Trophoblast cell (in vitro differentiated cells and primary cell): Measurements from ENCODE around the gene ZNF668.

Experiments used
- DNase-seq, 2 donors: peaks; one replicate each; pipeline ENCODE4 v3.0.0-alpha.2; 2016
- H2AFZ ChIP-seq: 2 replicates; pipeline ENCODE4 v1.6.1; 2013; ENCODE audit warnings: low read length, moderate library complexity, mild to moderate bottlenecking; ENCODE audit not compliant: insufficient read depth, poor library complexity
- H2AK5ac ChIP-seq: 2 replicates; pipeline ENCODE4 v1.6.1; 2013; ENCODE audit warnings: mild to moderate bottlenecking, low read length
- H2BK120ac ChIP-seq: 2 replicates; pipeline ENCODE4 v1.6.1; 2013; ENCODE audit warnings: low read length, mild to moderate bottlenecking, moderate library complexity; ENCODE audit not compliant: insufficient read depth, poor library complexity
- H2BK12ac ChIP-seq: 2 replicates; pipeline ENCODE4 v1.6.1; 2013; ENCODE audit warnings: mild to moderate bottlenecking, low read length, moderate library complexity
- H2BK5ac ChIP-seq: 2 replicates; pipeline ENCODE4 v1.6.1; 2013; ENCODE audit warnings: low read length, low read depth, moderate library complexity, mild to moderate bottlenecking; ENCODE audit not compliant: poor library complexity
- H3K14ac ChIP-seq: 2 replicates; pipeline ENCODE4 v1.6.1; 2013; ENCODE audit warnings: mild to moderate bottlenecking, low read length
- H3K18ac ChIP-seq: 2 replicates; pipeline ENCODE4 v1.6.1; 2013; ENCODE audit warnings: mild to moderate bottlenecking, low read length
- H3K23ac ChIP-seq: 2 replicates; pipeline ENCODE4 v1.6.1; 2013; ENCODE audit warnings: low read length
- H3K27ac ChIP-seq: 2 replicates; pipeline ENCODE4 v1.5.1; 2013; ENCODE audit warnings: low read depth, mild to moderate bottlenecking, inconsistent platforms, low read length, moderate library complexity
- H3K27me3 ChIP-seq: 2 replicates; pipeline ENCODE4 v1.6.1; 2013; ENCODE audit warnings: inconsistent platforms, mild to moderate bottlenecking, low read length, moderate library complexity; ENCODE audit not compliant: insufficient read depth
- H3K36me3 ChIP-seq, 2 experiments: 1 replicate in 1 of 2; 2 replicates in 1 of 2; pipeline ENCODE4 v1.6.1; 2013; ENCODE audit warnings: low read length in 2 of 2, mild to moderate bottlenecking in 2 of 2, moderate library complexity in 1 of 2; ENCODE audit not compliant: insufficient read depth in 2 of 2, control insufficient read depth in 1 of 2
- H3K4ac ChIP-seq: 2 replicates; pipeline ENCODE4 v1.6.1; 2013; ENCODE audit warnings: low read depth, mild to moderate bottlenecking, low read length, moderate library complexity
- H3K4me1 ChIP-seq, 2 experiments: 1 replicate in 1 of 2; 2 replicates in 1 of 2; pipeline ENCODE4 v1.6.1; 2013; ENCODE audit warnings: low read length in 2 of 2, mild to moderate bottlenecking in 2 of 2, moderate library complexity in 1 of 2; ENCODE audit not compliant: insufficient read depth in 2 of 2, control insufficient read depth in 1 of 2
- H3K4me2 ChIP-seq: 2 replicates; pipeline ENCODE4 v1.6.1; 2013; ENCODE audit warnings: inconsistent platforms, mild to moderate bottlenecking, low read length, moderate library complexity
- H3K4me3 ChIP-seq: 2 replicates; pipeline ENCODE4 v1.5.1; 2013; ENCODE audit warnings: mild to moderate bottlenecking, low read depth, low read length, inconsistent platforms
- H3K79me1 ChIP-seq: one replicate; pipeline ENCODE4 v1.6.1; 2013; ENCODE audit warnings: low read length
- H3K79me2 ChIP-seq: 2 replicates; pipeline ENCODE4 v1.6.1; 2013; ENCODE audit warnings: low read length, mild to moderate bottlenecking; ENCODE audit not compliant: control insufficient read depth, insufficient read depth, poor library complexity
- H3K9ac ChIP-seq: 2 replicates; pipeline ENCODE4 v1.6.1; 2013; ENCODE audit warnings: mild to moderate bottlenecking, low read length
- H3K9me3 ChIP-seq: 2 replicates; pipeline ENCODE4 v1.6.1; 2013; ENCODE audit warnings: low read depth, mild to moderate bottlenecking, control low read depth, inconsistent platforms, low read length; ENCODE audit not compliant: insufficient read depth
- H4K12ac ChIP-seq: 2 replicates; pipeline ENCODE4 v1.6.1; 2013; ENCODE audit warnings: low read depth, mild to moderate bottlenecking, low read length, moderate library complexity
- H4K8ac ChIP-seq: 2 replicates; pipeline ENCODE4 v1.6.1; 2013; ENCODE audit warnings: low read depth, mild to moderate bottlenecking, low read length, moderate library complexity
- H4K91ac ChIP-seq: one replicate; pipeline ENCODE4 v1.6.1; 2013; ENCODE audit warnings: low read depth, mild to moderate bottlenecking, low read length, moderate library complexity
- WGBS: extraction: QIAGEN DNeasy Blood & Tissue Kit; methylation state at CpG from one replicate; pipeline ENCODE4 v1.1.7; 2013; ENCODE audit warnings: missing lambda C conversion rate; ENCODE audit not compliant: insufficient read length, insufficient coverage; ENCODE audit errors: extremely low coverage; 5-methylcytosine and 5-hydroxymethylcytosine counted together

The ZNF668 gene

GRCh38 chr16:31064882-31065461 is 9.1 kb downstream of the ZNF668 start:
- Histone ChIP-seq H2BK120ac (peak overlapping the region; percentile 41), H3K27ac (peak overlapping the region; percentile 60), H4K12ac (peak overlapping the region; percentile 56), H2BK5ac (no peak overlapping the region), H4K8ac (peak overlapping the region; percentile 58), H3K79me2 (no peaks in the 10 kb centered on the region), H3K4ac (no peak overlapping the region), H3K4me1 (peaks cover 10 to 16% of the 10 kb centered on the region in 2 experiments), H3K27me3 (no peaks in the 10 kb centered on the region), H4K91ac (peak overlapping the region; percentile 50), H2BK12ac (no peak overlapping the region), H3K36me3 (peaks cover 30 to 32% of the 10 kb centered on the region in 2 experiments), H3K9ac (peak overlapping the region; percentile 35), H3K23ac (no peak overlapping the region), H3K14ac (no peak overlapping the region), H3K4me2 (peak overlapping the region; percentile 47), H3K4me3 (no peak overlapping the region), H3K18ac (peak overlapping the region; percentile 33), H3K79me1 (peaks cover 6% of the 10 kb centered on the region), H2AFZ (no peak overlapping the region), H3K9me3 (peaks cover 2% of the 10 kb centered on the region), H2AK5ac (peak overlapping the region; percentile 55)
- no CpG with 5 or more reads among the region's 4 CpGs for WGBS
- peak; percentile 91 to 95 for DNase-seq

GRCh38 chr16:31063843-31064611 is 10.0 kb downstream of the ZNF668 start:
- peak overlapping the region; percentile 39 for H4K91ac ChIP-seq
- no peak overlapping the region for H2BK5ac ChIP-seq
- H3K4ac ChIP-seq, result peak overlapping the region; percentile 39
- no peak overlapping the region for H3K4me3 ChIP-seq
- peak overlapping the region; percentile 22 for H3K18ac ChIP-seq
- H2BK120ac ChIP-seq, result peak overlapping the region; percentile 19
- H3K9me3 ChIP-seq, result peaks cover 2% of the 10 kb centered on the region
- H3K27ac ChIP-seq, result peak overlapping the region; percentile 55
- no peak for DNase-seq
- H3K27me3 ChIP-seq, result no peaks in the 10 kb centered on the region
- H3K4me1 ChIP-seq, result peaks cover 10 to 16% of the 10 kb centered on the region in 2 experiments
- peaks cover 6% of the 10 kb centered on the region for H3K79me1 ChIP-seq
- H4K12ac ChIP-seq, result peak overlapping the region; percentile 14
- peak overlapping the region; percentile 30 for H2BK12ac ChIP-seq
- H3K14ac ChIP-seq, result peak overlapping the region; percentile 43
- H4K8ac ChIP-seq, result peak overlapping the region; percentile 58
- H3K4me2 ChIP-seq, result no peak overlapping the region
- H3K79me2 ChIP-seq, result no peaks in the 10 kb centered on the region
- H3K9ac ChIP-seq, result no peak overlapping the region
- H2AK5ac ChIP-seq, result no peak overlapping the region
- H2AFZ ChIP-seq, result no peak overlapping the region
- H3K23ac ChIP-seq, result no peak overlapping the region
- H3K36me3 ChIP-seq, result peaks cover 30 to 32% of the 10 kb centered on the region in 2 experiments
- no CpG with 5 or more reads among the region's 56 CpGs for WGBS

DNA sequence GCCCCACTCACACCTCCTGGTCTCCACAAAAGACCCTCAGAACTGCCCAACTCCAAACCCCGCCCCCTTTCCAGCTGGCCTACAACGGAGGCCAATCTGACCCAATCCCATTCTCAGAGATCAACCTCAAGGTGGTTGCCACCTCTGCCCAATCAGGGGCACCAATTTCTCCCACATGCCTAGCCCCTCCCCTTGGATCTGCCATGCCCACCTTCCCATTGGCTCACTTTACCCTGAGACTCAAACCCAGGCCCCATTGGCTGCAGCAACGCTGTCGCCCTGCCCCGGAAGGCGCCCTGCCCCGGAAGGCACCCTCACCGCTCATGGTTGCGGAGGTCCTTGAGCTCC is 10.6 kb downstream of the ZNF668 start:
- Histone ChIP-seq H3K4me3 (no peak overlapping the region), H3K27ac (no peak overlapping the region), H3K4me1 (peaks cover 10 to 16% of the 10 kb centered on the region in 2 experiments), H3K9me3 (peaks cover 2% of the 10 kb centered on the region), H3K9ac (no peak overlapping the region), H3K27me3 (no peaks in the 10 kb centered on the region), H2BK5ac (no peak overlapping the region), H3K23ac (no peak overlapping the region), H2AFZ (no peak overlapping the region), H3K18ac (peak overlapping the region; percentile 12), H3K36me3 (peaks cover 30 to 32% of the 10 kb centered on the region in 2 experiments), H3K4ac (no peak overlapping the region), H2AK5ac (no peak overlapping the region), H3K14ac (no peak overlapping the region), H4K8ac (no peak overlapping the region), H3K4me2 (no peak overlapping the region), H3K79me1 (peaks cover 6% of the 10 kb centered on the region), H3K79me2 (no peaks in the 10 kb centered on the region), H4K91ac (no peak overlapping the region), H2BK12ac (no peak overlapping the region), H4K12ac (peak overlapping the region; percentile 14), H2BK120ac (no peak overlapping the region)
- no CpG with 5 or more reads among the region's 9 CpGs for WGBS
- no peak for DNase-seq

DNA sequence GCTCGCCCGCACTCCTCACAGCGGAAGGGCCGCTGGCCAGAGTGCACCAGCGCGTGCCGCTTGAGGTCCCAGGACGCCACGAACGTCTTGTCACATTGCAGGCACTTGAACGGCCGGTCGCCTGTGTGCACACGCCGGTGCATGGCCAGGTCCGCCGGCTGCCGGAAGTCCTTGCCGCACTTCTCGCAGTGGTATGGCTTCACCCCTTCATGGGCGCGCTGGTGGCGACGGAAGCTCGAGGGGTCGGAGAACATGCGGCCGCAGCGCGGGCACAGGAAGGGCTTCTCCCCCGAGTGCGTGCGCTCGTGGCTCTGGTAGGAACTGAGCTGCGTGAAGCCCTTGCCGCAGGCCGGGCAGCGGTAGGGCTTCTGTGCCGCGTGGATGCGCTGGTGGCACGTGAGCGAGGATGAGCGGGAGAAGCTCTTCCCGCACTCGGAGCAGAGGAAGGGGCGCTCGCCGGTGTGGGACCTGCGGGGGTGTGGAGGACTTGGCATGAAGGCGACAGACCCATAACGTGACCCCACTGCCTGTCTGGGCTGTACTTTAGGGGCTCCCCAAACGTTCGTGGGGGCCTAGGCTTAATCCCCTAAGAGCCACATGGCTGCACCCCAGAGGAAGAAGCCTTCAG is 12.1 kb downstream of the ZNF668 start:
- DNase-seq, result no peak
- no CpG with 5 or more reads among the region's 54 CpGs for WGBS
- H4K91ac ChIP-seq, result no peak overlapping the region

More for the DNA sequence above, 12.1 kb downstream of the ZNF668 start:
- no peak overlapping the region for H2BK120ac ChIP-seq
- no peak overlapping the region for H4K8ac ChIP-seq
- H3K27me3 ChIP-seq, result no peaks in the 10 kb centered on the region
- H3K79me1 ChIP-seq, result peaks cover 6% of the 10 kb centered on the region
- no peak overlapping the region for H3K27ac ChIP-seq
- H3K4me1 ChIP-seq, result peaks cover 10 to 16% of the 10 kb centered on the region in 2 experiments
- H2BK12ac ChIP-seq, result no peak overlapping the region
- no peak overlapping the region for H3K9ac ChIP-seq
- H2AK5ac ChIP-seq, result no peak overlapping the region
- no peaks in the 10 kb centered on the region for H3K79me2 ChIP-seq
- H3K23ac ChIP-seq, result no peak overlapping the region
- peaks cover 32 to 36% of the 10 kb centered on the region in 2 experiments for H3K36me3 ChIP-seq
- H3K4me2 ChIP-seq, result no peak overlapping the region
- no peak overlapping the region for H2AFZ ChIP-seq
- no peak overlapping the region for H3K4ac ChIP-seq
- no peak overlapping the region for H2BK5ac ChIP-seq
- no peak overlapping the region for H3K18ac ChIP-seq
- H3K14ac ChIP-seq, result no peak overlapping the region
- H3K9me3 ChIP-seq, result peaks cover 2% of the 10 kb centered on the region
- H4K12ac ChIP-seq, result no peak overlapping the region
- H3K4me3 ChIP-seq, result no peak overlapping the region
